ENCODE measurements around the gene MUC21.
"Not testable (repeated sequence)": the region's sequence is repeated elsewhere in the genome, so short reads cannot be mapped to it uniquely, and the experiment has no call there.

Gene MUC21

DNA sequence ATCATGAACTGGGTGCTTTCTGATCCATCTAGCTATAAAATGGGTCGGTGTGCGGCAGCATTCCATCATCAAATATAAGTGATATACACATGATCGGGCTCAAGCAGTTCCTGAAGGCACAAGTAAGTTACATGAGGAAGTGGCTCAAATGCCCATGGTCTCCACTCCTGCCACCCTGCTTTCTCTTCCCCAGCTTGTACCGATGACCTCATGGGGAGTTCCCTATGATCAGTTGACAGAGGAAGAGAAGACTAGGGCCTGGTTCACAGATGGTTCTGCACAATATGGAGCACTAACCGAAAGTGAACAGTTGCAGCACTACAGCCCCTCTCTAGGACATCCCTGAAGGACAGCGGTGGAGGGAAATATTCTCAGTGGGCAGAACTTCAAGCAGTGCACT lies 14.3 kb upstream of the MUC21 start:
- not testable (repeated sequence) for DNase-seq (ENCODE audit: low read depth in 2 of 2, low spot score in 1 of 2)

DNA sequence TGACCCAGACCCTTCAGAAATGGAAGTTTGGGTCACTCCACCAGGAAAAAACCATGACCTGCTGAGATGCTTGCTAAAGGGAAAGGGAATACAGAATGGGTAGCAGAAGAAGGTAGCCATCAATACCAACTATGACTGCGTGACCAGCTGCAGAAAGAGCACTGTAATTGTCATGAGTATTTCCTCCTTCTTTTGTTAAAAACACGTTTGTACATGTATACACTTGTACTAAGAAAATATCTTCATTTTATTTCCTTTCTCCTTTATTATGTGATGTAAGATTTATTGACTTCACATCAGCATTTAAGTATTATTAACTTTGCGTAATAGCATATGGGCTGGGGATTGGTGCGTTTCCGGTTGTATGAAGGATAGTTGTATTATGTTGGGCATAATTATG lies 12.6 kb upstream of the MUC21 start:
- no peak for DNase-seq (ENCODE audit: low read depth in 2 of 2, low spot score in 1 of 2)

GRCh38 chr6:30972816-30973215 lies 10.7 kb upstream of the MUC21 start:
- no peak for DNase-seq (ENCODE audit: low read depth in 2 of 2, low spot score in 1 of 2)

GRCh38 chr6:30974490-30975252 lies 8.8 kb upstream of the MUC21 start:
- no peak for DNase-seq (ENCODE audit: low read depth in 2 of 2, low spot score in 1 of 2)

DNA sequence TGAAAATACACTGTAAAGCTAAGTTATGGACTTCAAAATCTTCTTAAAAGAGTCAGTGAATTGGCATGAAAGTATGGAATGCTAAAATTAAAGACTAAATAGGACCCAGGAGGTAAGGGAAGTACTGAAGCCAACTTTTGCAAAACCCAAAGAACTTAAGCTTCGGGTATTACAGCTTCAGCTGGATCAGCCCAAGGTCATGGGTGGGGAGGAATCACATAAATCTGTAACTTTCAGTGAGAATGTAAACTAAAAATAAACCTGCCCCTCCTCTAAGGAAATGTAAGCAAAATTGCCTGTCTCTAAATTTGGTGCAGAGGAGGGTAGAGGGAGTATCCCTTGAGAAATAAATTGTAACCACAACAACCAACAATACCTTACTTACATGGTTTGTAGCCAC lies 4.4 kb upstream of the MUC21 start:
- no peak for DNase-seq (ENCODE audit: low read depth in 2 of 2, low spot score in 1 of 2)

GRCh38 chr6:30979690-30980089 lies 3.8 kb upstream of the MUC21 start:
- no peak for DNase-seq (ENCODE audit: low read depth in 2 of 2, low spot score in 1 of 2)

DNA sequence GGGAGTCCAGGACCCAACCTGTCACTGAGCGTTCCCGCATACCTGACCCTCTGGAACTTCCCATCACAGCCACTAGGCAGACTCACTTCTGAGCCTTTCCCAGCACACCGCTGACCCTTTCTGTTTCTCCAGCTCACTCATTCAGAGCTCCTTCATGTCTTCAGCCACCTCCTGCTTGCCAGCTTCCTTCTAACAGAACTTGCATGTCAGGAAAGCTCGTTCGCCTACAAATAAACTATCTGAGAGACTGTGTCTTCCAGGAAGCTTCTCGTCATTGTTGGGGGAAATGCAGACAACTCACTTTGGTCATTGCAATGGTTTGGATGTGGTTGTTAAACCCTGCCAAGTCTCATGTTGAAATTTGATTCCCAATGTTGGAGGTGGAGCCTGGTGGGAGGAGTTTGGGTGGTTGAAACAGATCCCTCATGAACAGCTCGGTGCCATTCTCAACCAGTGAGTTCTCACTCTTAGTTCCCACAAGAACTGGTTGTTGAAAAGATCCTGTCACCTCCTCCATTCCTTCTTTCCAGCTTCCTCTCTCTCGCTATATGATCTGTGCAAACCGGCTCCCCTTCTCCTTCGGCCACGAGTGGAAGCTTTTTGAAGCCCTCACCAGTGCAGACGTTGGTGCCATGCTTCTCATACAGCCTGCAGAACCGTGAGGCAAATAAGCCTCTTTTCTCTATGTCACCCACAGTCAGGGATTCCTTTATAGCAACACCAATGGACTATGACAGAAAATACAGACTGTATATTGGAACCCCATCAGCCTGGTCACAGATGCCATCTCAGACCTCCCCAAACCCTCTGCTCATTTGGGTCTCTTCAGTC lies 1.4 kb upstream of the MUC21 start:
- no peak for DNase-seq (ENCODE audit: low read depth in 2 of 2, low spot score in 1 of 2)

GRCh38 chr6:30985490-30985889 lies 2.0 kb downstream of the MUC21 start:
- DNase-seq (ENCODE audit: low read depth in 2 of 2, low spot score in 1 of 2), result no peak

DNA sequence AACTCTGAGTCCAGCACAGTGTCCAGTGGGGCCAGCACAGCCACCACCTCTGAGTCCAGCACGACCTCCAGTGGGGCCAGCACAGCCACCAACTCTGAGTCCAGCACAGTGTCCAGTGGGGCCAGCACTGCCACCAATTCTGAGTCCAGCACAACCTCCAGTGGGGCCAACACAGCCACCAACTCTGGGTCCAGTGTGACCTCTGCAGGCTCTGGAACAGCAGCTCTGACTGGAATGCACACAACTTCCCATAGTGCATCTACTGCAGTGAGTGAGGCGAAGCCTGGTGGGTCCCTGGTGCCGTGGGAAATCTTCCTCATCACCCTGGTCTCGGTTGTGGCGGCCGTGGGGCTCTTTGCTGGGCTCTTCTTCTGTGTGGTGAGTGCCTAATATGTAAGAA lies 3.8 kb downstream of the MUC21 start:
- no peak for DNase-seq (ENCODE audit: low read depth in 2 of 2, low spot score in 1 of 2)

- DNase-seq (ENCODE audit: low read depth in 2 of 2, low spot score in 1 of 2), result no peak
Observed at GRCh38 chr6:30988209-30988825, 4.8 kb downstream of the MUC21 start.

DNA sequence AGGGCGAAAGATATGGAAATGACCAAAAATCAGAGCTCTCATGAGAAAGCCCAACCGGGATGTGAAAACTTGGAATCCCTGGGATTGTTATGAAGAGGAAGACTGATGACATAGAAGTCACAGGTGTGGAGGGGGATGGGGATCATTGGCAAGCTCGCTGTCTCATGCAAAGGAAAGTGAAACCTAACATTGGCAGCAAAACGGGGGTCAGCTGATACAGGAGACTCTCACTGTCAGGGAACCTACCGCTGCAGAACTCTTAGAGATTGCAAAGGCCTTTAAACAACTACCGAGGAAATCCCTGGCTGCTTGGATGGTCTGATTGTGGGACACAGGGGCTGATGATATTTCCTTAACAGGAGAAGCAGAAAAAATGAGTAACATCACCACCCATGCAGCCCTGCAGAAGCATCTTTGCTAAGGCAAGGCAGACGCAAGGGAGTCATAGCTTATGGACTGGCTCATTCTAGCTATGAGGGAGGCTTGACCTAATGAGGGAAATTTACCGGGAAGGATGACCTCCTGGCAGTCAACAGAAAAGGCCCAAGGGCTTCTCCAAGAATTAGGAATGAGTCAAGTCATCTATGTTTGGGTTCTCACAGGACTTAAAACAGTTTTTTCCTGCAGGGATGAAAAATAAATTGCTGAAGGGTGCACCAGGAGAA lies 7.0 kb downstream of the MUC21 start:
- no peak for DNase-seq (ENCODE audit: low read depth in 2 of 2, low spot score in 1 of 2)

- no peak for DNase-seq (ENCODE audit: low read depth in 2 of 2, low spot score in 1 of 2)
Observed at GRCh38 chr6:30991891-30992290, 8.4 kb downstream of the MUC21 start.

DNA sequence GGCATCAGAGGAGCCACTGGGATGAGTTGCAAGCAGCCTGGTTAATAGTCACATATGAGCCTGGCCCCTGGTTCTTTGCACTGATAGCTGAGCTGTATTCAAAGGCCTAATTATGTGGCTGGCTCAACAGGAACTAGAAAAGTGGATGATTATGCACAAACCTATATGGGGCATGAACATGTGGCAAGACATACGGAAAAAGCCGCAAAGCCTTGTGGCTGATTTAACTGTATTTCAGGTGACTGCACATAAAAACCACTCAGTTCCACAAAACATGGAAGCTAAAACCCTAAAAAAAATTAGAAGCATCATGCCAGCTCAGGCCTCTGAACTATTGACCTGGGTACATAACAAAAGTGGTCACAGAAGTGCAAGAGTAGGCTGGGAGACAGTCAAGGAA lies 13.8 kb downstream of the MUC21 start:
- DNase-seq (ENCODE audit: low read depth in 2 of 2, low spot score in 1 of 2), result no peak

- DNase-seq (ENCODE audit: low read depth in 2 of 2, low spot score in 1 of 2), result no peak
Observed at GRCh38 chr6:30998785-30999184, 15.3 kb downstream of the MUC21 start.

DNA sequence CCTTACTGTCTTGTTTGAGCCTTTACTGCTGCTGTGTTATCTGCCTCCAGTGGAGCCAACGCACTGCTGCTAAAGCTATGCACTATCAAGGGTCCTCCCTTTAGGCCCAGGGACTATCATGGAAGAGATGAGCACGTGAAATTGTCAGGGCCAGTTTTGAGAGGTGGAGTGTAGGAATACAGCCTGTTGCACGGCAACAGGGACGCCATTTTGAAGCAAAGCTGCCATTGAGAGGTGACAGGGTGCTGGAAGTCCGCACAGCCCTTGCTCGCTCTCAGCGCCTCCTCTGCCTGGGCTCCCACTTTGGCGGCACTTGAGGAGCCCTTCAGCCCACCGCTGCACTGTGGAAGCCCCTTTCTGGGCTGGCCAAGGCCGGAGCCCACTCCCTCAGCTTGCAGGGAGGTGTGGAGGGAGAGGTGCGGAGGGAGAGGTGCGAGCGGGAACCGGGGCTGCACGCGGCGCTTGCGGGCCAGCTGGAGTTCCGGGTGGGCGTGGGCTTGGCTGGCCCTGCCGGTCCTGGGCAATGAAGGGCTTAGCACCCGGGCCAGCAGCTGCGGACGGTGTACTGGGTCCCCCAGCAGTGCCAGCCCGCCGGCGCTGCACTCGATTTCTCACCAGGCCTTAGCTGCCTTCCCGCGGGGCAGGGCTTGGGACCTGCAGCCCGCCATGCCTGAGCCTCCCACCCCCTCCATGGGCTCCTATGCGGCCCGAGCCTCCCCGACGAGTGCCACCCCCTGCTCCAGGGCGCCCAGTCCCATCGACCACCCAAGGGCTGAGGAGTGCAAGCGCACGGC lies 16.7 kb downstream of the MUC21 start:
- not testable (repeated sequence) for DNase-seq (ENCODE audit: low read depth in 2 of 2, low spot score in 1 of 2)

DNA sequence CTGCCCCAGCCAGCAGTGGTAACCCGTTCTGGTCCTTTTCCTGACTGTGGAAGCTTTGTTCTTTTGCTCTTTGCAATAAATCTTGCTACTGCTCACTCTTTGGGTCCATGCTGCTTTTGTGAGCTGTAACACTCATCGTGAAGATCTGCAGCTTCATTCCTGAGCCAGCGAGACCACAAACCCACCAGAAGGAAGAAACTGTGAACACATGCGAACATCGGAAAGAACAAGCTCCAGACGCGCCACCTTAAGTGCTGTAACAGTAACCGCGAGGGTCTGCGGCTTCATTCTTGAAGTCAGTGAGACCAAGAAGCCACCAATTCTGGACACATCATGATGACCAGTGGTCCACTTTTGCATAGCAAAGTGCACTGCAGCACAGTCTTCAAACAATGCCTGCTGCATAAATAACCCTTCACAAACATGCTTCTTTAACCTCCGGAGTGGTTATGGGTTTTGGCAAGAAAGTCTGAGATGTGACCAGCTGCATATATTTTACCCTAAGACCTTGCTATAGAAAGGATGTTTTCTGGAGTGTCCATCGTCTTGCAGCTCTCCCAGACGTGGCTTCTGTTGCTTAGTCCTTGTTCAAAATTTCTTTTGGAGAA lies 17.9 kb downstream of the MUC21 start:
- DNase-seq (ENCODE audit: low read depth in 2 of 2, low spot score in 1 of 2), result no peak

DNA sequence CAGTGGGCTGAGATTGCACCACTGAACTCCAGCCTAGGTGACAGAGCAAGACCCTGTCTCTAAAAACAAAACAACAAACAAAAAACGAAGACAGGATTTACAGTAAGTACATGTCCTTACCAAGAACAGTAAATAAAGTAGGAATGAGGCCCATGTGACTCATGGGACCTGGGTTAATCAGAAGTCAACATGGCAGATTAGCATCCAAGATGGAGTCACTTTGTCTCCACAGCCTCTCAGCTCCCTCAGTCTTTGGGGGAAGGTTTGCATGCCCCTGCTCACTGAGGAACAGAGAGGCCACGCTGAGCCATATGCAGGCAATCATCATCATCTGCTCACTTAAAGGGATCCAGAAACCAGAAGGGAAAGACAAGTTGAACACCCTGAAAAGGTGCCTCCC lies 19.0 kb downstream of the MUC21 start:
- no peak for DNase-seq (ENCODE audit: low read depth in 2 of 2, low spot score in 1 of 2)

- no peak for DNase-seq (ENCODE audit: low read depth in 2 of 2, low spot score in 1 of 2)
Observed at GRCh38 chr6:31004794-31005193, 21.3 kb downstream of the MUC21 start.

- no peak for DNase-seq (ENCODE audit: low read depth in 2 of 2, low spot score in 1 of 2)
Observed at GRCh38 chr6:31005249-31006020, 21.9 kb downstream of the MUC21 start.

DNA sequence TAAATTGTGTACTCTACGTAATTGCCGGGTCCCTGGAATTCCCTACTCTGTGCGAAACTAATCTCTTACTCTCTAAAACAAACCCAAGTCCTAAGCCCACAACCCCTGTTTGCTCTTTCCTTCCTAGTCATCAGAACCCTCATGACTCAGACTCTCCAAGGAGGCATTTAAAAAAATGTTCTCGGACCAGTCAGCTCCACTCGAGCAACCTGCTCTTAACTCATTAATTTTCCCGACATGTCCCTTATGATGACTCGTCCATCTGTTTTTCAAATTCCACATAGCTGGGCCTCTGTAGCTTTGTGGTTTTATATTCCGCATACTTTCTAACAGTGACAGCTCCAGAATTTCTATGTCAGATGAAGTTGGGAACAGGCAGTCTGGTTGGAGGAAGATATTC lies 24.2 kb downstream of the MUC21 start:
- no peak for DNase-seq (ENCODE audit: low read depth in 2 of 2, low spot score in 1 of 2)
